COLO668 (cell line): ENCODE results near the gene AOC1.

Experiments used
- DNase-seq: peaks from one replicate; lab custom pipeline; 2025; ENCODE audit not compliant: unreplicated experiment; lab: John Stamatoyannopoulos, UW

Gene AOC1

DNA sequence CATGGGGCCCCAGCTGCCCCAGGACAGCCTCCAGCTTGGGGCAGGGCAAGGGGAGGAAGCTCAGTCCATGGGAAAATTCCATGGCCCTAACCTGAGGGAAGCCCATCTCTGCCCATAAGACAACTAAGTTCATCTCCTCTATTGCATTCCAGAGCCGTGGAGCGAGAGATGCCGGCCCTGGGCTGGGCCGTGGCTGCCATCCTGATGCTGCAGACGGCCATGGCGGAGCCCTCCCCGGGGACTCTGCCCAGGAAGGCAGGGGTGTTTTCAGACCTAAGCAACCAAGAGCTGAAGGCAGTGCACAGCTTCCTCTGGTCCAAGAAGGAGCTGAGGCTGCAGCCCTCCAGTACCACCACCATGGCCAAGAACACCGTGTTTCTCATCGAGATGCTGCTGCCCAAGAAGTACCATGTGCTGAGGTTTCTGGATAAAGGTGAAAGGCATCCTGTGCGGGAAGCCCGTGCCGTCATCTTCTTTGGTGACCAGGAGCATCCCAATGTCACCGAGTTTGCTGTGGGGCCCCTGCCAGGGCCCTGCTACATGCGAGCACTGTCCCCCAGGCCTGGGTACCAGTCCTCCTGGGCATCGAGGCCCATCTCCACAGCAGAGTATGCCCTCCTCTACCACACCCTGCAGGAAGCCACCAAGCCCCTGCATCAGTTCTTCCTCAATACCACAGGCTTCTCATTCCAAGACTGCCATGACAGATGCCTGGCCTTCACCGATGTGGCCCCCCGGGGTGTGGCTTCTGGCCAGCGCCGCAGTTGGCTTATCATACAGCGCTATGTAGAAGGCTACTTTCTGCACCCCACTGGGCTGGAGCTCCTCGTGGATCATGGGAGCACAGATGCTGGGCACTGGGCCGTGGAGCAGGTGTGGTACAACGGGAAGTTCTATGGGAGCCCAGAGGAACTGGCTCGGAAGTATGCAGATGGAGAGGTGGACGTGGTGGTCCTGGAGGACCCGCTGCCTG lies 4.3 kb downstream of the AOC1 start:
- no peak for DNase-seq

DNA sequence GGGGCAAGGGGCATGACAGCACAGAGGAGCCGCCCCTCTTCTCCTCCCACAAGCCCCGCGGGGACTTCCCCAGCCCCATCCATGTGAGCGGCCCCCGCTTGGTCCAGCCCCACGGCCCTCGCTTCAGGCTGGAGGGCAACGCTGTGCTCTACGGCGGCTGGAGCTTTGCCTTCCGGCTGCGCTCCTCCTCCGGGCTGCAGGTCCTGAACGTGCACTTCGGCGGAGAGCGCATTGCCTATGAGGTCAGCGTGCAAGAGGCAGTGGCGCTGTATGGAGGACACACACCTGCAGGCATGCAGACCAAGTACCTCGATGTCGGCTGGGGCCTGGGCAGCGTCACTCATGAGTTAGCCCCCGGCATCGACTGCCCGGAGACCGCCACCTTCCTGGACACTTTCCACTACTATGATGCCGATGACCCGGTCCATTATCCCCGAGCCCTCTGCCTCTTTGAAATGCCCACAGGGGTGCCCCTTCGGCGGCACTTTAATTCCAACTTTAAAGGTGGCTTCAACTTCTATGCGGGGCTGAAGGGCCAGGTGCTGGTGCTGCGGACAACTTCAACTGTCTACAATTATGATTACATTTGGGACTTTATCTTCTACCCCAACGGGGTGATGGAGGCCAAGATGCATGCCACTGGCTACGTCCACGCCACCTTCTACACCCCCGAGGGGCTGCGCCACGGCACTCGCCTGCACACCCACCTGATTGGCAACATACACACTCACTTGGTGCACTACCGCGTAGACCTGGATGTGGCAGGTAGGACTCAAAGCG lies 5.1 kb downstream of the AOC1 start:
- DNase-seq, result no peak

DNA sequence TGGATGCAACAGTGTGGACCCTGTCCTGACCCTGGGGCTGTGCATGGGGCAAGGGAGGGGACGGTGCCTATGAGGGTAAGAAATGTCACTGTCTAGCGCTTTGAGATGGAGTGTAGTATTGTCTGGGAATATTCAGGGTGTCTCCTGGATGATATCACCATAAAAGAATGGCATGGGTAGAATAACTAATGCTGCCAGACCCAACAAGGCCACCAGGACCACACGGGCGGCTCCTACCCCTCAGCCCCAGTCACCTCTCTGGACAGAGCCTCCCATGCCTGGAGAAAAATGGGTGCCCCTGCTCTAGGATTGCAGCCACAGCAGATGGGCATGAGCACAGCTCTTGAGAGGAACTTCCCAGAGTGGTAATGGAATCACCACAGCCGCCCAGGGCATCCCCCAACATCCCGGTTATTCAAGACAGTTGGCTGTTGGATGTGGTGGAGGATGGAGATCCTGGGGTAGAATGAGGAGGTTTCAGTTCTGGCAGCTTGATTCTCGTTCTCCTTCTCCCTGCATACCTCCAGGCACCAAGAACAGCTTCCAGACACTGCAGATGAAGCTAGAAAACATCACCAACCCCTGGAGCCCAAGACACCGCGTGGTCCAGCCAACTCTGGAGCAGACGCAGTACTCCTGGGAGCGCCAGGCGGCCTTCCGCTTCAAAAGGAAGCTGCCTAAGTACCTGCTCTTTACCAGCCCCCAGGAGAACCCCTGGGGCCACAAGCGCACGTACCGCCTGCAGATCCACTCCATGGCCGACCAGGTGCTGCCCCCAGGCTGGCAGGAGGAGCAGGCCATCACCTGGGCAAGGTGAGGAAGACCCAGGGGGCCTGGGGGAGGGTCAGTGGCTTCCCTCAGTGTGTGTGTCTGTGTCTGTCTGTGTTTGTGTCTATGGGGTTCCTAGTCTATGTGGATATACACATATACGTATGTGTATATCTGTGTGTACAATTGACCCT lies 6.2 kb downstream of the AOC1 start:
- DNase-seq, result no peak

DNA sequence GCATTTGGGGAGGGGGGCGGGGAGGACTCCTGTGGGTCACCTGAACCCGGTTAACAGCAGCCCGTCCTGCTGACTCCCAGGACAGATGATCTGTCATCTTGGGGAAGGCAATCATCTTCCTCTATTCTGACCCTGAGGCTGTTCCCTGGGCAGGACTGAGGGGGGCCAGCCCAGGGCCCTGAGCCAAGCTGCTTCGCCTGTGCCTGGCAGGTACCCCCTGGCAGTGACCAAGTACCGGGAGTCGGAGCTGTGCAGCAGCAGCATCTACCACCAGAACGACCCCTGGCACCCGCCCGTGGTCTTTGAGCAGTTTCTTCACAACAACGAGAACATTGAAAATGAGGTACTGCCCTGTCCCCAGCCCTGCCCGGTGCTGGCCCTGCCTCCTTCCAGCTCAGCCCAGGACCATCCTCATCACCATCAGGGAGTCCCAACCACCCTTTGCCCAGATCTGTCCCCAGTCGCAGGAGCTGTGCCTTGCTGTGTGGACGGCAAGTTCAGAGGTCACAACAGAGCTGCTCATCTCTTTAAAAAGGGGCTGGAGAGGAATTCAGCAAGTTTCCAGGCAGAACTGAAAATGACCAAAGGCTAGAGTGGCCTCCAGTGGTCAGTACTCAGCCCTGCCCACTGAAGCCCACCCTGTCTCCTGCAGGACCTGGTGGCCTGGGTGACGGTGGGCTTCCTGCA lies 8.1 kb downstream of the AOC1 start:
- DNase-seq, result no peak

DNA sequence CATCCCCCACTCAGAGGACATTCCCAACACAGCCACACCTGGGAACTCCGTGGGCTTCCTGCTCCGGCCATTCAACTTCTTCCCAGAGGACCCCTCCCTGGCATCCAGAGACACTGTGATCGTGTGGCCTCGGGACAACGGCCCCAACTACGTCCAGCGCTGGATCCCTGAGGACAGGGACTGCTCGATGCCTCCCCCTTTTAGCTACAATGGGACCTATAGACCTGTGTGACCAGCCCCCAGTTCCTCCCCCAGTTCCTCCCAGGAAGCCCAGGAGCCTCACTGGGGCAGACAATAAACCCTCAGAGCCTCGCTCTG lies 8.6 kb downstream of the AOC1 start:
- no peak for DNase-seq

DNA sequence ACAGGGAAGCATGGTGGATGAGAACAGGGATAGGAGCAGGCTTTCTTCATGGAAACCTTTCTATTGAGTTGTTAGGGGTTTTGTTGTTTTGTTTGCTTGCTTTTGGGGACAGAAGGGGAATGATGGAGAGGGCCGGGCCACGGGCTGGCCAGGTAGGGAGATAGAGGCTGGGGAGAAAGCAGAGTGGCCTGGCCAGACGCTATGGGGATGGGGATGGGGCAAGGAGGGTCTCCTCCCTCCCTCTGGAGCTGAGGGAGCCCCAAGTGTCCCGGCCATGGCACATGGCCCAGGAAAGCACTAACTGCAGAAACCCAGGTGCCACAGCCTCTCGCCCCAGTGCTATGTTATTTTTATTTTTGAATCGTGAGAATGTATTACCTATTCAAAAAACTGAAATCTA lies 10.0 kb downstream of the AOC1 start:
- no peak for DNase-seq

DNA sequence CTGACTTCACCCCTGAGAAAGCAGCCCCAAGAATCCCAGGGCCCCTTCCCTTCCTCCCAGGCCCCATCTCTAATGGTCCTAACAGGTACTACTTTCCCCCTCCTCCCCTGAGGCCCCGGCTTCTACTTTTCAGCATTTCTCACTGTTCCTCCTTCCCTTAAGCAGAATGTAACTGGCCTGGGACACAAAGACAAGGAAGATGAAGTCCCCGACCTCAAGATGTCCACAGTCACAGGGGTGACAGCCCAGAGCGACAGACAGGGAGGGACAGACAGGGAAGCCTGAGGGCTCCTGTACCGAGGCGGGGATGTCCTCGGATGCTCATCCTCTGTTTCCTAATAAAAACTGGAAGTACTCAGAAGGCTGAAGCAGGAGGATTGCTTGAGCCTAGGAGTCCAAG lies 11.6 kb downstream of the AOC1 start:
- DNase-seq, result no peak

DNA sequence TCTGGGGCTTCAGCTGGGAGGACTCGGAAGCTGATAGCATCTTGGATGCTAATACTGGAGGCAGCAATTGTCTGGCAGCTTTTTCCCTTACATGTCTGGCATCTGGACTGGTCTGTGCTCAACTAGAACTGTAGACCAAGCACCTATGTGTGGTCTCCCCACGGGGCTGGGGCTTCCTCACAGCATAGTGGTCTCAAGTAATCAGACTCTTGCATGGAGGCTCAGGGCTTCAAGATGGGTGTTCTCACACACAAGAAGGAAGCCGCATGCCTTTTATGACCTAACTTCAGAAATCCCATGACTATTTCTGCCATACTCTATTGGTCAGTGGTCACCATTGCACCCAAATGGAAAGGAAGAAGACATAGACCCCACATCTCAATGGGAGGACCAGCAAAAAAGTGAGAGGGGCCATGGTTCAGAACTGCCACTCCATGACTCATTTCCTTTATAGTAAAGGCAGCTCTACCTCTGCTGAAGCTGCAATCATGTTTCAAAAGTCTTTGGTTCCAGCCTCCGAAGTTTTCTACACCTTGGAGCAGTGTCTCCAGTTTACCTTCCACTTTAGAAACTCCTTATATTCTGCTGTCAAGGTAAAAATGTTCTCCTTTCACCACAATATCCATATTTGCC lies 14.7 kb downstream of the AOC1 start:
- DNase-seq, result no peak

DNA sequence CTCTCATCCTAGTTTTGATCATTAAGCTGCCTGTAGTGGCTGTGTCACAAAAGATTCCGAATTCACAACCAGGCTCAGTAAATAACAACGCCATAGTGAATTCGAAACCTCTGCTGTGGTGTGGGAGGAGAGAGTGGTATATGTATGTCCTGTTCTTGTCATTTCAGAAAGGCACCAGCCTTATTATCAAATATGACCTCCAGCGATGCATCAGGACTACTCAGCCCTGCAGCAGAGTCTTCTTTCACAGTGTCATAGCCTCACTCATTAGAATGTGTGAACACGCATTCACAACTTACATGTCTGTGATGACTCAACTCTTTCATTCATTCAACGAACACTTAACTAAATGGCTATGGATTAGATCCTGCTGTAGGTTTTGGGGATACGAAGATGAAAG lies 15.3 kb downstream of the AOC1 start:
- no peak for DNase-seq

DNA sequence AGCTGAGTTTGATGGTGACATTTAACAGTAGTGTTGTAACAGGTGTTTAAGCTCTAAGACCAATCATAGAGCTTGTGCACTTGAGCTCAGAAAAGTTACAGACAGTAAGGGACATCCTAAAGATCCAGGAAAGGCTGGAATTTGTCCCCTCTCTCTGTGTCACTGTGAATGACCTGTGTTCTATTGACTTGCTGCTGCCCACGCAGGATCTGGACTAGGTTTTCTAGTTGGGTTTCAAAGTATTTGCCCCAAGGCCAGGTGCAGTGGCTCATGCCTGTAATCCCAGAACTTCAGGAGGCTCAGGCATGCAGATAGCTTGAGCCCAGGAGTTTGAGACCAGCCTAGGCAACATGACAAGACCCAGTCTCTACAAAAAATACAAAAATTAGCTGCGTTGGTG lies 17.1 kb downstream of the AOC1 start:
- DNase-seq, result no peak

DNA sequence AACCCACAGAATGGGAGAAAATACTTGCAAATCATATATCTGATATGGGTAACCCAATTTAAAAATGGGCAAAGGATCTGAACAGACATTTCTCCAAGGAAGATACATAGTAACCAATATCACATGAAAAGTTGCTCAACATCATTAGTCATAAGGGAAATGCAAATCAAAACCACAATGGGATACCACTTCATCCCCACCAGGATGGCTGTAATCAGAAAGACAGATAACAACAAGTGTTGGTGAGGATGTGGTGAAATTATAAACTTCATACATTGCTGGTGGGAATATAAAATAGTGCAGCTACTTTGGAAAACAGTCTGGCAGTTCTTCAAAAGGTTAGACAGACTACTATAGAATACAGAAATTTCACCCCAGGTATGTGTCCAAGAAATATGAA lies 19.3 kb downstream of the AOC1 start:
- DNase-seq, result no peak

DNA sequence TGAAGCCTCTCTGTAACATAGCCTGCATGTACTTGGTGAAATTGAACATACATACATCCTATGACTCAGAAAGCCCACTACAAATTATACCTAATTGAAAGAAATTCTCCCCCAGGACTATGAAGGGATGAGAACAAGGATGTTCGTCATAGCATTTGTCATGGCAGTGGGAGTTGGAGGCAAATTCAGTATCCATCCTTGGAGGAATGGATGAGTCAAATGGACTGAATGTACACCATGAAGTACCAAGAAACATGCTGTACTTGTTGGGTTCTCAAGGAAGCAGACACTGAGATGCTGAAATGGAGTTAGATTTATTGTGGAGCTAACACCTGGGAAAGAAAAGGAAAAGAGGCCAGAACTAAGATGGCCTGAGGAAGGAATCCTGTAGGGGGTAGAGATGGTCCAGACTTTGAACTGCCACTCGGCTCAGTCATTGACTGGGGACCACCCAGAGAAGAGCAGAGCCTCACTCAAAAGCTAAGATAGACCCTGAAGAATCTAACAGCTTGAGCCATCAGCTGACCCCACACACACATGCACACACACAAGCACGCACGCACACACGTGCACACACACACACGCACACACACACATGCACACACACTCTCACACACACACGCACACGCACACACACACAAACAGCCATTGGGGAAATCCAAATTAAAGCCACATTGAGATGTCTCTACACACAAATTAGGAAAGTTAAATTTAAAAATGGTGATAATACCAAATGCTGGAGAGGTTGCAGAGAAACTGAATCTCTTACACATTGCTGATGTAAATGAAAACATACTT lies 22.3 kb downstream of the AOC1 start:
- no peak for DNase-seq

DNA sequence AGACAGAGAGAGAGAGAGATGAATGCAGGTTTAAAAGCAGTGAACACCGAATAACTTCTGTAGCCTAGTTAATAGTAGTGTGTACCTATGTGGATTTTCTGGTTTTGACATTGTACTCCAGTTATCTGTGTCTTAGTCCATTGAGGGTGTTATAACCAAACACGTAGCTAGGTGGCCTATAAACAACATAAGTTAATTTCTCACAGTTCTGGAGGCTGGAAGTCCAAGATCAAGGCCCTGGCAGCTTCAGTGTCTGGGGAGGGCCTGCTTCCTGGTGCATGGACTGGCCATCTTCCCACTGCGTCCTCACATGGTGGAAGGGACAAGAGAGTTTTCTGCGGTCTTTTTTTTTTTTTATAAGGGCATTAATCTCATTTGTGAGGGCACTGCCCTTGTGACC lies 23.5 kb downstream of the AOC1 start:
- no peak for DNase-seq

DNA sequence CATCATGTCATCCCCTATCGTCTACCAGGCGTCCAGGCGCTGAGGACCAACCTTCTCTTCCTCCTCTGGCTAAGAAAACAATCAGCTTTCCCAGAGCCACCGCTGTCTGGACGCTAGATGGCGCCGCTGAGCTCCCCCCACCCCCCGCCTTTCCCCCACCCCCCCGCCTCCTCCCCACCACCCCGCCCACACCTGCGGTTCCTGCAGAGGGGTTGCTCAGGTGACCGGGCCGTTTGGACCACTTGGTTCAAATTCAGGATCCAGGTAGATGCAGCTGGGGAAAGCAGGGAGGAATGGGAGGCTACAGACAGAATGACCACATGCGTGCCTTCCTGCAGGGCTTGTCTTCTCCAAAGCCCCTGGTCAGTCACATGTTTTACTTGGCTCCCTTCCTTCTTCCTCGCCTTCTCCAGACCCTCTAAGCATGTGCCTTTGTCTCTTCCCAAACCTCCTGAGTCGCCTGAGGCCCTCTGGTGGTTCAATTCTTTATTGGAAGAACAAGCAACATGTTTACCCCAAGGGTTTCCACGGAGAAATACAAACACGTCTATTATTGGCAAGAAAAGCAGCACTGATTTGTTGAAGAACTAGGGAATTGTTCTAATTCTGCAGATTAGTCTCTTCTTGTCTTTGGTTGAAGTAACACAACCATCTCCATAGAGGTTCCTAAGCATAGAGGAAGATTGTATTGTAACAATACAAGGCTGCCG lies 24.7 kb downstream of the AOC1 start:
- peak; percentile 72 for DNase-seq

DNA sequence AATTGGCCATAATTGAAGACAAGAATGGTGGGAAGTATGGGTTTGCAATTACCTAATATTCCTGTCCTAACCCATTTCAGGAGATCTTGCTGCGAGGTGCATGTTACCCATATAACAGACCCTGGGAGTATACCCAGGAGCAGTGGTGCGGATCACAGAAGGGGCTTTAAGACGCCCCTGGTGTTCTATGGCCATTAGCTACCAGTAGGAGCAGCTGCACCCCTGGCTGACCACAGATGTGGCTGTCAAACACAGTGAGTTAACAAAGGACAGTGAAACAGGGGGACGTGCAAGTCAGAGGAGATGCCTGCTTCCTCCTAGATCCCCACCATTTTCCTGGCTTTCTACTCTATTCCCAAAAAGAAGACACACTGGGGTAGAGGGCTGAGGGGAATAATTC lies 25.2 kb downstream of the AOC1 start:
- DNase-seq, result no peak

DNA sequence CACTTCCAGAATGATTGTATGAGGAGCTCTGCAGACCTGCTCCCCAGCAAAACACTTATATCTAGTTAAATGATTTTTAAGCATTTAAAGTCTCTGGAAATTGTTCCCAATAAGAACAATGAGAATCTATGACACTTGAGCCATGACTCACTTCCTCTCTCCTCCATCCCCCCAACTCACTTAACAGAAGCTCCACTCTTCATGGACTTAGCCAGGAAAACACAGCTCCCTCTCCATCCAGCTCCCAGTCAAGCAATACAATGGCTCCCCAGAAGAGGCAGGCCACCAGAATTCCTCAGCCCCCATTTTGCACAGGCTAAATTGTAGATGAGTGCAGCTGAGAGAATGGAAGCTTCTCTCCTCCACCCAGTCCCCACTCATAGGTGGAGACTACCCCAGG lies 27.0 kb downstream of the AOC1 start:
- no peak for DNase-seq

DNA sequence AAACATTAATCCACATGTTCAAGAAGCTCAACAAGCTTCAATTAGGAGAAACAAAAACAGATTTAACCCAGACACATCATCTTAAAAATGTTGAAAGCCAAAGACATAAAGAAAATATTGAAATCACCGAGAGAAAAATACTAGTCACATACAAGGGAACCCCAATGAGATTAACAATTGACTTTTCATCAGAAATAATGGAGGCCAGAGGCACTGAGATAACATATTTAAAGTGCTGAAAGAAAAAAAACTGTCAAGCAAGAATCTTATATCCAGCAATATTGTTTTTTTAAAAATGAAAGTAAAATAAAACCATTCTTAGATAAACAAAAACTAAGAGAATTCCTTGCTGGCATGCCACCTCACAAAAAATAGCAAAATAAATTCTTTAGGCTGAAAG lies 28.9 kb downstream of the AOC1 start:
- DNase-seq, result no peak

DNA sequence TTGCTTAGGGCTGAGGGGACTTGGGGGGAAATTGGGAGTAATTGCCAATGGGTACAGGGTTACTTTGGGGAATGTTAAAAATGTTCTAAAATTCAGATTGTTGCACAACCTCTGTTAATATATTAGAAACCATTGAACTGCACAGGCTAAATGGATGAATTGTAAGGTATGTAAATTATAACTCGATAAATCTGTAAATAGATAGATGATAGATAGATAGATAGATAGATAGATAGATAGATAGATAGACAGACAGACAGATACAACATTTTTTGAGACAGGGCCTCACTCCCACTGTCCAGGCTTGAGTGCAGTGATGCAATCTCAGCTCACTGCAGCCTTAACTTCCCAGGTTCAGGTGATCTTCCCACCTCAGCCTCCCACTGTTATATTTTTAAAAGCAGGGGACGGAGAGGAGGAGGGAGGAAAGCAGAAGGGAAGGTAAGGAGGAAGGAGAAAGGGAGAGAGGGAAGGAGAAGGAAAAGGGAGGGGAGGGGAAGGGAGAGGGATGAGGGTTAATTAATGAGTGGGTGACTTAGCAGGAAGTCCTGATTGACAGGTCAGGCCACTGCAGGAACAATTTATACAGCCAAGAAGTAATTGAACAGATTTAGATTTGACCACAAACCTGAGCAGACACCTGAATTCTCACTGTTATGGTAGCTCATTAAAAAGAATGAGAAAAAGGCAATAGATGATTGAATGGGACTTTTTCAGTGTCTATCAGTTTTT lies 38.7 kb downstream of the AOC1 start:
- DNase-seq, result no peak
